Inflammatory macrophage treated with lipopolysaccharide for 1 hour (primary cell): ENCODE data around the gene SEMA4C.
"Not testable (repeated sequence)": the region's sequence is repeated elsewhere in the genome, so short reads cannot be mapped to it uniquely, and the experiment has no call there.

ENCODE experiments used
- DNase-seq, 2 donors: peaks; one replicate each; pipeline ENCODE4 v3.0.0-alpha.2; 2020 to 2022

Gene SEMA4C

DNA sequence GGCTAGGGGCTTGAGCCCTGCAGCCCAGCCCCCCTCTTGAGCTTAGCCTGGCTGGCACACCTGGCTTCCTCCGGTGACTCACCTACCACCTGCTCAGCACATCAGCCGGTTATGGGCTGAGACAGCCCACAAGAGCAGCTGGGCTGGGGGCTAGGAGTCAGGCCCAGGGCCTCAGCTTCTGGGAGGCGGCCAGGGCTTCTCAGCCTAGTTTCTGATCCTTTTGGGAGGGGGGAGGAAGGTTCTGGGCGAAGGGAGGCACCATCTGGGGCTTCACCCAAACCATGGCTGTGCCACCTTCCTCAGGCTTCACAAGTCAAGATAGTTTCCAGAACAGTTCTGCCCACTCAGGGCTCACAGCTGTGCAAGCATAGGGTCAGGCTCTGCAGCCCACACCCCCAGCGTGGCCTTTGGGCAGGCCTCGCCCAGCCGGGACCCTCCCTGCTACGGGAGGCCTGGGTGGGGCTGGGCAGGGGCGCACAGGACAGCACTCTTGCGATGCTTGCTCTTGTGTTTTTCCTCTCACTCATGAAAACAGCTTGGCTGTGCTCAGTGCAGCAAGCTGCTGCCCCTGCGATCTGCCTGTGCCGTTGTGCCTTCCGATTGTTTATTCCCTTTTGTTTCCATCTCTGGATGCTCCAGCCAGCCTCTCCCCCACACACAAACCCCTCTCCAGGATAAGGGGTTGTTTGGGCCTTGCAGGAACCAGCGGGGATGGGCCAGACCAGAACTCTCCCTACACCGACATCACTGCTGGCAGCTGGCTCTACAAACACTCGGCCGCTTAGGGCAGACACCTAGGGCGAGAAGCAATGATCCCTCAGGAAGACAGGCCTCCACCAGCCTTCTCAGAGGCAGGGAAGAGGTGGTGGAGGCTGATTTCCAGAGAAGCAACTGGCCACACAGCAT is 26.1 kb upstream of the SEMA4C start:
- no peak for DNase-seq

DNA sequence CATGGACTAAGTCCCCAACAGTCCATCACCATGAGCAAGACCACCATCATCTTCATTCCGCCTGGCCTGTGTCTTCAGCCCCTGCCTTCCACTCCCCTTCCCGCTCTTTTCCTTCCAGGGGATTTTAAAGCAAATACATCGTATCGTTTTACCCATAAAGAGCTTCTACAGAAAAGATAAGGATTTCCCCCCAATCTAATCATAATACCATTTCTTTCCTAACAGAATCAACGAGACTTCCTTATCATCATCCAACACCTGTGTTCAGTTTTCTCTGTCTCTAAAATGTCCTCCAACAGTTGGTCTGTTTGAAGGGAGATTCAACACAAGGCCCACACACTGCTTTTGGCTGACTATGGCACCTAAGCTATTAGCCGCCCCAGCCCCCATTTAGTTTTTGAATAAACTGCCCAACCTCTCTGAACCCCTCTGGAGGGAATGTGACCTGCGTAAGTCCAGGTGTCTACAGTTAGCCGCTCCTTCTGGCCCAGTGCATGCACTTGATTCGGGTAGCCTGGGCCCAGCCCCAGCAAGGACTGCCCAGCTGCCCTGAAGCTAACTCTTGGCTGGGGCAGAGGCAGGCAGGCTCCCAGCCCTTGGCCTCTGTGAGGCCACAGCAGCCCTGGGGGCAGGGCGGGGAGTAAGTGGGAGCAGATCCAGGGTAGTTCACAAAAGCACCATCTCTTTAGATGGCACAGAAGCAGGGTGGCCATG is 25.3 kb upstream of the SEMA4C start:
- no peak for DNase-seq

- no peak for DNase-seq
Observed at GRCh38 chr2:96894151-96894531, 24.3 kb upstream of the SEMA4C start.

- DNase-seq, result no peak
Observed at GRCh38 chr2:96893289-96894150, 23.6 kb upstream of the SEMA4C start.

GRCh38 chr2:96891591-96892333 is 21.9 kb upstream of the SEMA4C start:
- no peak for DNase-seq

DNA sequence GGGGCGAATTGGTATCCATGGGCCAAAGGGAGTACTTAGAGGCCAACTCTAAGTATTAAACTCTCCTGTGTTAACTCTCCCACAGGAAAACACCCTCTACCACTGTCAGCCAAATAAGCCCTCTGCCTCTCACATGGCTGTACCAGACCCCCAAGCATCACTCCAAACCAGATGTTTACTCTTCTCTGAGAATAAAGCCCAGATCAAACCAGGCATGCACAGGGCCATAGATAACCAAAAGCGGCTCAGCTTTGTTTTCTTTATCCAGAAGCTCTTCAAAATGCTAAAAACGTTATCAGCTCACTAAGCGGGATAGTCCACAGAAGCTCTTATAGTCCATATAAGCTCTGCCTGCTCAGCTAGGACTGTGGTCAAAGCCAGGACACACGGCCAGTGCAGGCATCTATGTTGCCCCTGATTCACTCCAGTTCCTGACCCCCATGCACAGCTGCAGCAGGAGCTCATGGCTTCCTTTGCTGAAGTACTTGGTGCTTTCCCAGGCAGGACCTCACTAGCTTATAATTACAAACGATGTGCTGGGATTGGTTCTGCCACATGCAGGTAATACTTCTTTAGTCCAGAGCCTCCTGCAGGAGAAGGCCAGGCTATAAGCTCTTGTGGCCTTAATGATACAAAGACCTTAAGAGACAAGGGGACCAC is 21.0 kb upstream of the SEMA4C start:
- DNase-seq, result no peak

DNA sequence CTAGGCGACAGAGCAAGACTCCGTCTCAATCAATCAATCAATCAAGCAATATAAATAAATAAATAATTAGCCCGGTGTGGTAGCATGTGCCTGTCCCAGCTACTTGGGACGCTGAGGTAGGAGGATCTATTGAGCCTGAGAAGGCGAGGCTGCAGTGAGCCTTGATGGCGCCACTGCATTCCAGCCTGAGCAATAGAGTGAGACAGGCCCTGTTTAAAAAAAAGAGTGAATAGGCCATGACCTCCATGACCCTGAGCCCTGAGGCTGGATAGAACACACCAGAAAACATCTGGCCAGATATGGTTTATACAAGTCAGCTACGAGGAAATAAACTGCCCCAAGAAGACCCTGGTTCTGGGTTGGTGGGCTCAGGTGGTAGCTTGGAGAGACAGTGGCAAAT is 20.4 kb upstream of the SEMA4C start:
- no peak for DNase-seq

- DNase-seq, result not testable (repeated sequence)
Observed at GRCh38 chr2:96889502-96889901, 19.6 kb upstream of the SEMA4C start.

GRCh38 chr2:96888072-96889011 is 18.5 kb upstream of the SEMA4C start:
- DNase-seq, result peak; percentile 60 to 62

- DNase-seq, result no peak
Observed at GRCh38 chr2:96887493-96888012, 17.7 kb upstream of the SEMA4C start.

GRCh38 chr2:96885432-96886347 is 15.8 kb upstream of the SEMA4C start:
- peak; percentile 53 for DNase-seq

- peak in 1 of 2 donors; percentile 20 for DNase-seq
Observed at GRCh38 chr2:96884299-96885094, 14.6 kb upstream of the SEMA4C start.

- no peak for DNase-seq
Observed at GRCh38 chr2:96883306-96883705, 13.4 kb upstream of the SEMA4C start.

DNA sequence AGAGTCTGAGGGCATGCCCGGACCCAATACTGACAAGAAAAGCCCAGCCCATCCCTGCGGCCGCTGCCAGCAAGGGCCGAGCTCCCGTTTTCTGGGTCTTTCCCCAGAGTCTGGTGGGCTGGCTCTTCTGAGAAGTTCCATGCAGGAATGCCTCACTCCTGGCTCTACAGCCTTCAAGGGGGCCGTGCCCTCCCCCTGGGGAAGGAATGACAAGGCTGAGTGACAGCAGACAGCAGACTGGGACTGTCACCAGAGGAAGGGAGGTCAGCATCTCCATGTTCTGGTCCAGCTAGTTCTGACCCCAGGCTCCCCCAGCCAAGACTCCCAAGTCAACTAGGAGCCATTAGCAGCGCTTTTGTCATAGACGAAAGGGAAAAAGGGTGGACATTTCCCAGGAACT is 13.0 kb upstream of the SEMA4C start:
- DNase-seq, result no peak

DNA sequence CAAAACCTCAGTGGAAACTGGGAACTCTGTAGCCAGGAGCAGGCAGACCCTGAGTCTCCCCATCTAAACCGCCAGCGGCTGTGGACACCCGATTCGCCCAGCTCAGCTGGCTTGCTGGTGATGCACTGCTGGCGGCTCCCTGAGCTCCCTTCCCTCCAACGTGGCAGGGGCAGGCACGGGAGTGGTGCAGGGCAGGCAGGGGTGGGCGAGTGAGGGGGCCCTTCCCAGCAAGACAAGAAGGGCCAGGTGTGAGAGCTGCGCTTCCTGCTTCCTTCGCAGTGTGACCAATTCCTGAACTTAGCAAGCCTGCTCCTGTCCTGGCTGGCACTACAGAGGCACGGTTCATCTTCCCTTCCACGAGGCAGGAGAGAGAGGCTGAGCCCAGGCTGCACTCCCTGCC is 12.3 kb upstream of the SEMA4C start:
- DNase-seq, result no peak

GRCh38 chr2:96881349-96882195 is 11.7 kb upstream of the SEMA4C start:
- no peak for DNase-seq

GRCh38 chr2:96880891-96881273 is 11.0 kb upstream of the SEMA4C start:
- no peak for DNase-seq
